Endothelial cell of umbilical vein (primary cell): ENCODE results near the gene UBE2Q1.
A peak's percentile ranks its signal among the peaks of the same experiment; 100 is the strongest.

Experiments used
- CTCF ChIP-seq, 2 donors: IDR thresholded peaks; 1 replicate in 1 of 2; 2 replicates in 1 of 2; pipeline ENCODE4 v1.5.1; 2011; ENCODE audit warnings: low read length in 2 of 2, mild to moderate bottlenecking in 2 of 2, moderate library complexity in 2 of 2, control low read depth in 1 of 2, inconsistent platforms in 1 of 2, low read depth in 1 of 2; ENCODE audit not compliant: insufficient read depth in 1 of 2; ENCODE audit errors: extremely low read depth in 1 of 2
- EZH2 ChIP-seq: IDR thresholded peaks from 2 replicates; pipeline ENCODE4 v1.6.1; 2012; ENCODE audit warnings: borderline replicate concordance, low read depth, mild to moderate bottlenecking, moderate library complexity, low read length, inconsistent platforms; ENCODE audit not compliant: severe bottlenecking
- GATA2 ChIP-seq: IDR thresholded peaks from 2 replicates; pipeline ENCODE4 v1.7.0; 2011; ENCODE audit warnings: low read depth, mild to moderate bottlenecking, moderate library complexity, mixed read lengths, low read length; ENCODE audit not compliant: insufficient read length, insufficient read depth
- JUN ChIP-seq: IDR thresholded peaks from 2 replicates; pipeline ENCODE4 v1.6.1; 2011; ENCODE audit warnings: borderline replicate concordance, low read depth; ENCODE audit not compliant: insufficient read length, insufficient read depth
- MAX ChIP-seq: IDR thresholded peaks from 2 replicates; pipeline ENCODE4 v1.6.1; 2011; ENCODE audit not compliant: insufficient read depth, insufficient read length
- POLR2A ChIP-seq: IDR thresholded peaks from 2 replicates; pipeline ENCODE4 v1.6.1; 2012; ENCODE audit warnings: low read depth, mild to moderate bottlenecking, control low read depth, low read length
- POLR2AphosphoS5 ChIP-seq: IDR thresholded peaks from 2 replicates; pipeline ENCODE4 v1.6.1; 2012; ENCODE audit warnings: low read depth, mild to moderate bottlenecking, control low read depth, low read length, moderate library complexity; ENCODE audit not compliant: insufficient read depth

DNA sequence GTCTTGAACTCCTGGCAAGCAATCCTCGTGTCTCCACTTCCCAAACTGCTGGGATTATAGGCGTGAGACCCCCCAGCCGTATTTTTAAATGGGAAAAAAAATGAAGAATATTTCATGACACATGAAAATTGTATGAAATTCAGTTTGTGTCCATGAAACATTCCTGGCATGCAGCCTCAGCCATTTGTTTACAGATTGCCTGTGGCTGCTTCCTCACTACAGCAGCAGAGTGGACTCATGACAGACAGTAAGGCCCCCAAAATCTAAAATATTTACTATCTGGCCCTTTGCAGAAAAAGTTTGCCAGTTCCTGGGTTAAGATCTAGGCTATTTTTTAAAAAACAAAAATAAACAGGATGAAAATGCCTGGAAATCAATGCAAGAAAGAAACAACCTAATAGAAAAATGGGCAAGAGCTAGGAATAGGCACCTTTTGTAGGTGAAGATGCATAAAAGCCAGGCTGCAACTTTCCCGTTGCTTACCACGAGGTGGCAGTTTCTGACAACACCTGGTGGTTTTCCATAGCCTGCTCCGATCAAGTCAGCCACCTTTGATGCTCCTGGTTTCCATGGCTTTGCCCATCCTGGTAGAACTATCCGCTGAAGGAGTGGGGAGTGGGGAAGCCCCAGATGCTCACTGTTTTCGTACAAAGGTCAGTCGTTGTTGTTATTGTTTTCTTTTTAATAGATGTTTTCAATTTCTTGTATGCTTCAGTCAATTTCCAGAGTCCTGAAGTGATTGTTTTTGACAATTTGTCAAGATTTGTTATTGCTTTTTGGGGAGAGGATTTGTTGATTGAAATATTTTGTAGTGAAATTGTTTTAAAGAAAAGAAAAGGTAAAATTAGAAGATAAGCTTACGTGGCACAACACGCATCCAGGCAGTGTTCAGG, 24.3 kb downstream of the UBE2Q1 start:
- TF ChIP-seq MAX (no peak), CTCF (IDR thresholded peaks at IDR 0.05; ENCODE audit: extremely low read depth in 1 of 2, insufficient read depth in 1 of 2, low read depth in 1 of 2, low read length in 2 of 2) (peak; percentile 14 to 27), POLR2A (no peak), POLR2AphosphoS5 (no peak), GATA2 (no peak), JUN (no peak), EZH2 (no peak)
